Heart right ventricle (tissue), 16 donors: ENCODE data around the gene PMM2. TPM values are rescaled to one million over a fixed set of nuclear protein-coding genes. Genes with fewer than 3 reads are reported as not detected.

Source experiments
- ATAC-seq, 8 donors: fragments of 200-7000 bp; cut with Tn5 transposase; one replicate each; pipeline ENCODE4 v1.9.1; 2020; ENCODE audit warnings: mild to moderate bottlenecking in 8 of 8, moderate library complexity in 8 of 8, moderate number of reproducible peaks in 1 of 8
- DNase-seq, 2 donors: peaks; one replicate each; pipeline ENCODE4 v3.0.0-alpha.2; 2020
- H3K27ac ChIP-seq, 10 donors: fragments of 200-600 bp; sonication (generic) in 2 of 10; one replicate each; pipeline versions ENCODE4 v1.5.0 to v1.8.0; 2020 to 2022; ENCODE audit warnings: mild to moderate bottlenecking in 3 of 10
- H3K27me3 ChIP-seq, 7 donors: fragments of 200-600 bp; one replicate each; pipeline ENCODE4 v1.8.0; 2021 to 2022; ENCODE audit warnings: mild to moderate bottlenecking in 2 of 7
- H3K36me3 ChIP-seq, 9 donors: fragments of 200-600 bp; sonication (generic) in 1 of 9; one replicate each; pipeline versions ENCODE4 v1.5.0 to v1.8.0; 2020 to 2022; ENCODE audit warnings: mild to moderate bottlenecking in 2 of 9
- H3K4me1 ChIP-seq, 9 donors: fragments of 200-600 bp; sonication (generic) in 1 of 9; one replicate each; pipeline versions ENCODE4 v1.5.0 to v1.8.0; 2020 to 2022; ENCODE audit warnings: mild to moderate bottlenecking in 4 of 9
- H3K4me3 ChIP-seq, 10 donors: fragments of 200-600 bp; sonication (generic) in 2 of 10; one replicate each; pipeline versions ENCODE4 v1.5.0 to v1.8.0; 2020 to 2022; ENCODE audit warnings: mild to moderate bottlenecking in 7 of 10, moderate library complexity in 2 of 10
- H3K9me3 ChIP-seq, 11 donors: fragments of 200-600 bp in 10 of 11; sonication (generic) in 2 of 11; one replicate each; pipeline versions ENCODE4 v1.5.0 to v1.8.0; 2013 to 2022; ENCODE audit warnings: mild to moderate bottlenecking in 2 of 11, control low read depth in 1 of 11, moderate library complexity in 1 of 11
- WGBS, 2 donors: extraction: QIAGEN DNeasy Blood & Tissue Kit; methylation state at CpG; one replicate each; pipeline ENCODE4 v1.1.7; 2013; ENCODE audit warnings: inconsistent platforms in 1 of 2; 5-methylcytosine and 5-hydroxymethylcytosine counted together
- intact Hi-C, 10 donors: fragments of 100-400 bp; cut with DNase I; formaldehyde crosslinking; loops; one replicate each; pipeline versions ENCODE4 v1.11.1 to v1.14.2; 2022
- polyA plus RNA-seq, 2 donors: library from polyadenylated mRNA; stranded (reverse); fragments of 200-250 nt; gene quantifications; one replicate each; pipeline ENCODE4 v1.2.3, GENCODE V29; 2013
- total RNA-seq, 10 donors: library from RNA; stranded (reverse); fragmentation: NEBNext Ultra II Directional in 3 of 10; extraction: Animal tissue kit (Norgen Biotek cat#: 25700) in 3 of 10; gene quantifications; one replicate each; pipeline versions ENCODE4 v1.2.1 to v1.2.4, GENCODE V29; 2021 to 2023
- TF ChIP-seq, protein P1 (sequence below), 9 donors: fragments of 200-600 bp; sonication (generic) in 2 of 9; IDR thresholded peaks; one replicate each; pipeline versions ENCODE4 v1.5.0 to v1.8.0; 2021 to 2022; ENCODE audit warnings: antibody characterized with exemption in 9 of 9, mild to moderate bottlenecking in 5 of 9, moderate library complexity in 1 of 9
- donor health status: Arrhythmogenic right ventricular cardiomyopathy.
- donor health status: ischemic (EF 13 %, LVEDD 7.1; RV severe dilation, severe dysfunction).
- donor health status: healthy with polysubstance abuse.
- donor health status: DM: no; HTN: yes; CAD: no.
- donor health status: DM: no; HTN: no; CAD: no.
- donor health status: ischemic (EF 25% LVEDD 6.9; RV normal size, moderate dysfunction).
- donor health status: ischemic (EF 25% LVEDD 5.7; RV mildly dilated, moderate dysfunction).
- donor health status: healthy.
- donor health status: DM: yes; HTN: yes; CAD: no.
- donor health status: Ischemic cardiomyopathy.
- donor health status: ischemic (EF 35%, LVEDD 5.7; RV mildly dilated, moderate dysfunction).
- donor health status: nonischemic (EF 11% LVEDD 7.7; RV severe dilation, severe dysfunction).
- donor health status: DM: yes; HTN: yes; CAD: no.
- donor health status: PGD.
- donor health status: ischemic (EF 29% LVEDD 5.4; RV normal size, mild dysfunction).
- donor health status: nonischemic (EF 23%, LVEDD 6.1; RV moderate dilation, normal function).

The PMM2 gene
- total and polyA plus RNA-seq, 12 donors: 9.4 to 25.9 (median 13.9) TPM

DNA sequence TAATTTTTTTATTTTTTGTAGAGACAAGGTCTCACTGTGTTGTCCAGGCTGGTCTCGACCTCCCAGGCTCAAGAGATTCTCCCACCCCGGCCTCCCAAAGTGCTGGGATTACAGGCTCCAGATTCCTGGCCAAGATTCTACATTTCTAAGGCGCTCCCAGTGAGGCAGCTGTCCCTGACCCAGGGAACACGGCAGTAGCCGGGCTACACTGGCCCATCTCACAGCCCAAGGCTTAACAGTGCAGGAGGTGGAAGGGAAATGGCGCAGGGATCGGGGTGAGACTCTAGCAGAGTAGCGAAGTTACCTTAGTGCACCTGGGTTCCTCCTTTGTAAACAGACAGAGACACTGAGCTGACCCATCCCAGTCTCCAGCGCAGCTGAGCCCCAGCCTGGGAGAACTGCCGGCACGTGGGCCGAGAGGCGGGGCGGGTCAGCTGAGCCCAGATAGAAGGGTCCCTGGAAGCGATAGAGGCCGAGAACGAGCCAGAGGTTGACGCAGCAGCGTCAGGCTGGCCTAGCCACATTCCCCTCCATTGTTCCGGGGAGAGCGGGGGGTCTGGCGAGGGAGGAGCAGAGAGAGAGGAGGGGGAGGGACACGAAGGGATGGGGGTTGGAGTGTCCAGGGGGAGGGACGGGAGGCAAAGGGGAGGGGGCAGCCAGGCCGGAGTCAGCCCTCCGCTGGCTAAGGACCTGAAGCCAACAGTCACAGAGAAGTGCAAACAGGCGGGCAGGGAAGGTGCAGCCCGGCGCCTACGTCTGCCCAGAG is 68.7 kb downstream of the PMM2 start:
- ATAC-seq (peak in 7 of 8 donors; percentile 2 to 32 (median 8)), DNase-seq (peak; percentile 52 to 63)
- WGBS, 2 donors: 17 to 21% methylated on average over 26 to 30 of the region's 30 CpGs

DNA sequence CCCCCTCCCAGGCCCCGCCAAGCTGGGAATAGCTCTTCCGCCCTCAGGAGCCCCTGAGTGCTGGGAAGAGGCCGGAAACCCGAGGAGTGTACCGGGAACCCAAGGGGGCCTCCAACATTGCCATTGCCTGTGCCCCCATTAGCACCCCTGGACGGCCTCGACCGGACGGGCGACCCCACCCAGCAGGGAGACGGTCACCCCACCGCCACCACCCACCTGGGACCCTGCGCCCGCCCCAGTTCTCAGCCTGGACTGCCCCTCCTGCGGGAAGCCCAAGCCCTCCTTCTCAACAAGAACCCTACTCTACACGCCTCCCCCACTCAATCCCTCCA is 69.2 kb downstream of the PMM2 start:
- Histone ChIP-seq H3K36me3 (no peaks in the 10 kb centered on the region), H3K9me3 (no peaks in the 10 kb centered on the region), H3K4me1 (peaks cover 26 to 71% (median 65%) of the 10 kb centered on the region in 9 donors), H3K27ac (peak overlapping the region; percentile 83 to 96 (median 86)), H3K4me3 (peak overlapping the region; percentile 54 to 96 (median 78)), H3K27me3 (no peaks in the 10 kb centered on the region)
- no peak for DNase-seq
- ATAC-seq: peak in 3 of 8 donors; percentile 1 to 16 (median 4)
- intact Hi-C loops: loop anchor here in 3 of 10 donors (5.0 kb wide), 1 partner anchor 70 kb away; the partner anchor contains the start of genes PMM2 (in 3 of the 3) and TMEM186 (in 3 of the 3)
- 5 to 11% methylated on average over 16 of the region's 16 CpGs for WGBS, 2 donors
- TF ChIP-seq, protein P1, sequence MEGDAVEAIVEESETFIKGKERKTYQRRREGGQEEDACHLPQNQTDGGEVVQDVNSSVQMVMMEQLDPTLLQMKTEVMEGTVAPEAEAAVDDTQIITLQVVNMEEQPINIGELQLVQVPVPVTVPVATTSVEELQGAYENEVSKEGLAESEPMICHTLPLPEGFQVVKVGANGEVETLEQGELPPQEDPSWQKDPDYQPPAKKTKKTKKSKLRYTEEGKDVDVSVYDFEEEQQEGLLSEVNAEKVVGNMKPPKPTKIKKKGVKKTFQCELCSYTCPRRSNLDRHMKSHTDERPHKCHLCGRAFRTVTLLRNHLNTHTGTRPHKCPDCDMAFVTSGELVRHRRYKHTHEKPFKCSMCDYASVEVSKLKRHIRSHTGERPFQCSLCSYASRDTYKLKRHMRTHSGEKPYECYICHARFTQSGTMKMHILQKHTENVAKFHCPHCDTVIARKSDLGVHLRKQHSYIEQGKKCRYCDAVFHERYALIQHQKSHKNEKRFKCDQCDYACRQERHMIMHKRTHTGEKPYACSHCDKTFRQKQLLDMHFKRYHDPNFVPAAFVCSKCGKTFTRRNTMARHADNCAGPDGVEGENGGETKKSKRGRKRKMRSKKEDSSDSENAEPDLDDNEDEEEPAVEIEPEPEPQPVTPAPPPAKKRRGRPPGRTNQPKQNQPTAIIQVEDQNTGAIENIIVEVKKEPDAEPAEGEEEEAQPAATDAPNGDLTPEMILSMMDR (IDR thresholded peaks at IDR 0.05): no peak

More for the DNA sequence above, 68.7 kb downstream of the PMM2 start:
- TF ChIP-seq, protein P1 (IDR thresholded peaks at IDR 0.05): no peak
- intact Hi-C loops: loop anchor here in 3 of 10 donors (5.0 kb wide), 1 partner anchor 69 kb away; the partner anchor contains the start of genes PMM2 (in 3 of the 3) and TMEM186 (in 3 of the 3)
- peak overlapping the region; percentile 54 to 96 (median 78) for H3K4me3 ChIP-seq
- H3K4me1 ChIP-seq: peaks cover 26 to 76% (median 70%) of the 10 kb centered on the region in 9 donors
- H3K9me3 ChIP-seq: no peaks in the 10 kb centered on the region
- no peaks in the 10 kb centered on the region for H3K36me3 ChIP-seq
- H3K27ac ChIP-seq: peak overlapping the region; percentile 83 to 96 (median 86)
- no peaks in the 10 kb centered on the region for H3K27me3 ChIP-seq

DNA sequence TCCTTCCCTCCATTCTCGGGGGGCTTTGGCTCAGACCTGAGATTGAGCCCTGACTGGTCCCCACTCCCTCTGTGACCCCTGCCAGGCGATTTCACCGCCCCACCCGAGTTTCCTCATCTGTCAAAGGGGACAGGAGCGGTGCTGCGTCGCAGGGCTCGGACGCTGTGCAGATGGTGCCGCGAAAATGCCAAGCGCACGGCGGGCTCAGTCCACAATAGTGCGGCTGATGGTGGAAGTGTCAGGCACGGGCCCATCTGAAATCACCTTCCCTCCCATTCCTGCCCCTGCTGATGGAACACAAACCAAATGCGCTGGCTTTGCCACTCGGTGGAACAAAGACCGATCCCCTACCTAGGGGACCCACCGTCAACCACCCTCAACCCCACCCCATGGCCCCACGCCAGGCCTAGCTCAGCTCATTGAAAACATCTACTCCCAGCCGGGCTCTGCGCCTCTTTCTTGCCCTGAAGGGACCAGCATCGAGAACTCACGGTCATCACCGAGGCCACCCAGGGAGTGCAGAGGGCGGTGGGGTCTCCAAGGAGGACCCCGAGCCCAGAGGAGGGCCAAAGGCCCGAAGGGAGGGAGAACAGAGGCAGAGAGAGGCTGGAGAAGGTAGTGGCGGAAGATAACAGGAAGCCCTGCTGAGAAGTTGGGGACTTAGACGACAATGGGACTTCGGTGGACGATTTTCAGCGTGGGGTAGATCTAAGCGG is 69.7 kb downstream of the PMM2 start:
- Histone ChIP-seq H3K27me3 (no peaks in the 10 kb centered on the region), H3K27ac (peak overlapping the region; percentile 83 to 96 (median 86)), H3K9me3 (no peaks in the 10 kb centered on the region), H3K4me1 (peaks cover 26 to 68% (median 60%) of the 10 kb centered on the region in 9 donors), H3K36me3 (no peaks in the 10 kb centered on the region), H3K4me3 (peak overlapping the region; percentile 54 to 96 (median 78))
- ATAC-seq: no peak
- intact Hi-C loops: loop anchor here in 3 of 10 donors (5.0 kb wide), 1 partner anchor 70 kb away; the partner anchor contains the start of genes PMM2 (in 3 of the 3) and TMEM186 (in 3 of the 3)
- WGBS, 2 donors: 9 to 11% methylated on average over 35 of the region's 35 CpGs
- peak; percentile 57 to 59 for DNase-seq
- TF ChIP-seq, protein P1 (IDR thresholded peaks at IDR 0.05): no peak

DNA sequence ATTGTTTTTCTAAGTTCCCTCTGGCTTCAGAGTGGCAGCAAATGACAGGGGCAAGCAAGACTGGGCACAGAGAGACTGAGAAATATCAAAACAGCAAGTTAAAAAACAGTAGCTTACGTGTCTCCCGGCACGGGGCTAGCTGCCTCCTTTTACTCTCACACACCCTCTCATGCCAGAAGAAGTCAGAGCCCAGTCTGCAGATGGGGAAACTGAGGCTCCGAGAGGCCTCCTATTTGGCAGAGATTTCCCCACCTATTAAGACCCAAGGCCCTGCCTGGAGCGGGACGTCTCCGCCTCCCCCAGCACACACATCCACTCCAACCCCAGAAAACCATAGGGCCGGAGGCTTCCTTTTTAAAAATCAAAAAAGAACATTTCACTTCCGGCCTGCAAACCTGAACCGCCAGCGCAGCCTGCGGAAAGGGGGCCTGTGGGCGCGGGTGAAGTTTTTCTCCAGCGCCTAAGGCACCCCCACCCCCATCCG is 70.3 kb downstream of the PMM2 start:
- Histone ChIP-seq H3K27ac (peak overlapping the region; percentile 83 to 96 (median 86)), H3K27me3 (no peaks in the 10 kb centered on the region), H3K4me1 (peaks cover 26 to 68% (median 54%) of the 10 kb centered on the region in 9 donors), H3K9me3 (no peaks in the 10 kb centered on the region), H3K36me3 (no peaks in the 10 kb centered on the region), H3K4me3 (peak overlapping the region; percentile 54 to 96 (median 78))
- peak in 1 of 8 donors; percentile 0 for ATAC-seq
- WGBS, 2 donors: 0 to 1% methylated on average over 16 of the region's 16 CpGs
- no peak for DNase-seq
- TF ChIP-seq, protein P1 (IDR thresholded peaks at IDR 0.05): no peak
- intact Hi-C loops: loop anchor here in 4 of 10 donors (2.0 to 5.0 kb wide), 2 partner anchors 69 to 71 kb away; partner anchors contain the start of genes PMM2 (in 3 of the 4) and TMEM186 (in 3 of the 4)
